ENCODE data around the gene NDUFS3. TPM values are rescaled to one million over a fixed set of nuclear protein-coding genes. Genes with fewer than 3 reads are reported as not detected.
A peak's percentile ranks its signal among the peaks of the same experiment; 100 is the strongest.

NDUFS3 gene
- total RNA-seq, 1 experiment from 2014 or later: 108 TPM

DNA sequence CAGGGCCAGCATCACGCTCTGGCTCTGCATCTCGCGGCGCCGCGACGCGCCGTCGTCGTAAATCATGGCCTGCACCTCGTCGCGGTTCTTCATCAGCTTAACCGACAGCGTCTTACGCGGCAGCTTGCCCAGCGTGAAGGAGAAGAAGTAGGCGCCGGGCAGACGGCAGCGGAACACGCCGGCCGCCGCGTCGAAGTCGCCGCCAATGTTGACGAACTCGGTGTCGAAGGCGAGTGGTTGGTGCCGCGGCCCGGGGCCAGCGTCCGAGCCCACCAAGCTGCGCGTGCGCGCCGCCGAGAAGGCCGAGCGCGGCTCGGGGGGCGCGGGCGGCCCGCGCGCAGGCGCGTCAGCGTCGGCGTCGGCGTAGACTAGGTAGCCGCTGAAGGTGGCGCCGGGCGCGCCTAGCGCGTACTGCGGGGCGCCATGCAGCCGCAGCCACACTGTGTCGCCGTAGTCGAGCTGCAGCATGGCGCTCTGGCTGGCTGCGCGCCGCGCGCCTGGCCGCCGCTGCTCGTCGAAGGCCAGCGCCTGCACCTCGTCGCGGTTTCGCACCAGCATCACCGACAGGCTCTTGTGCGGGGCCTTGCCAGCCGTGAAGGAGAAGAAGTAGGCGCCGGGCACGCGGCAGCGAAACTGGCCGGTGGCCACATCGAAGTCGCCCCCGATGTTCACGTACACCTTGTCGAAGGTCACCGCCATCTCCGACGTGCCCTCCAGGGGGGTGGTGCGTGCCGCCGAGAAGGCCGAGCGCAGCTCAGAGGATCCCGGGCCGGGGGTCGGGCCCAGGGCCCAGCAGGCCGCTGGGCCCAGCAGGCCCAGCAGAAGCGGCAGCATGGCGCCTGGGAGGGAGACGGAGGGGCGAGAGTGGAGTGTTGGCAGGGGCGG is 11.3 kb downstream of the NDUFS3 start:
- no peak for DNase-seq (ENCODE audit: low read depth)

DNA sequence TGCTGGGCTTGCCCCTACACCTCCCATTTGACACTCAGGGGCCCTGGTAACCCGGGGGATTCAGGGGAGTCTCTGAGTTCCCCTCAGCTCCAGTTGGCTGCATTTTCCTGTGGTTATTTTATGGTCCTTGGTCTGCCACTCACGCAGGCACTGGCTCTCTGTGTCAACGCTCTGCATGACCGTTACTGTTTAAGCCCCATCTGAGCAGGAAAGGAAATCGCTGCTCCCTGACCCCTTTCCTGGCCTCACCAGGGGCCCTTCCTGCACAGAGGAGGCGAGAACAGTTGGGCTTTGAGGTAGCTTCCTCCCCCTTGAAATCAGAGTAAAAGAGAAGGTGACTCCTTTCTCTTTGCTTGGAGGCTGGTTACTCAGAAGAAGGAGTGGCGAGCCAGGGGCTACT is 12.9 kb downstream of the NDUFS3 start:
- no peak for DNase-seq (ENCODE audit: low read depth)

DNA sequence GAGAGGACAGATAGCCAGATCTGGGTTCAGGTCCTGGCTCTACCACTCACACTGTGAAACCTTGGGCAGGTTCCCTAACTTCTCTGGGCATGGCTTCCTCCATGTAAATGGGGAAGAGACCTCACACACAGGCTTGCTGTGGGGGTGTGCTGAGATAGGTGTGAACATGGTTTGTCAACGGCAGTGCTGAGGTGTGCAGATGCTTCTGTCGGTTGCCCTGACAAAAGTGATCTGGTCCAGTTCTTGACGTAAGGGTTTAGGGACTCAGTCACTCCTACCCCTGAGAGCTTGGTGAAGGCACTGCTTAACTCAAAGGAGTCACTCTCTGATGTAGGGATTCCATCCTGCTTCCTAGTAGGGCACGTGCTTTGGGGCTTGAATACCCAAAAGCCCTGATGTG is 13.4 kb downstream of the NDUFS3 start:
- DNase-seq (ENCODE audit: low read depth): no peak

DNA sequence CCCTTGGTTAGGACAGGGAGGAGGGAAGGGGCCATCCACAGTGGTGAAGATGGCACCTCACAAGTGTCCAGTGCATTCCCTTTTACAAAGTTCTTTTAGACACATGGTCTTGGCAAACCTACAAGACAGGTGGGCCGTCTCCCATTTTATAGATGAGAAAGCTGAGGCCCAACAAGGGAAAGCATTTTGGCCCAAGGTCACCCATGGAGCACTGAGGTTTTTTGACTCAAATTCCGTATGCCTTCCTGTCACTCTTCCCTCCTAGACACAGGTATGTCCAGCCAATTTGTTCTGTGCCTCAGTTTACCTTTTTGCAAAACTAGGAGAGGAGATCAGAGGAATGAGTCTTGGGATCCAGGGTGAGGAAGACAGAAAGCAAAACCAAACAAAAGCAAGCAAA is 14.1 kb downstream of the NDUFS3 start:
- no peak for DNase-seq (ENCODE audit: low read depth)

DNA sequence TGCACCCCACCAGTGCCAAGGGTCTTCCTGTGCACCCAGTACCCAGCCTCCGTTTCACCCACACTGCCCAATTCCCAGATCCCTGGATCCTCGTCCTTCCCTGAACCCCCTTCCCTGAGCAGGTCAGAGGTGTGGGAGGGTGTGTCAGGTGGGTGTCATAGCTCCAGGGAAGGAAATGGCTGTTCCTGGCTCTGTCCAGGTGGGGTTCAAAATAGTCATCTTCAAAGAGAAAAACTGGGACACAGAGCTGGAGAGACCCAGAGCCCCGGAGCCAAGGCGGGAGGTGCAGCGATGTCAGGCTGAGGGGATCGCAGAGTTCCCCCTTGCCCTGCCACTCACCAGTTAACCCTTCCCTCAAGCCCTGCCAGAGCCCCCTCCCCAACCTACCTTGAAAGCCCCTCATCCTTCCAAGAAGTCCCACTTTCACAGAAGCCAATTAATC is 14.6 kb downstream of the NDUFS3 start:
- no peak for DNase-seq (ENCODE audit: low read depth)

DNA sequence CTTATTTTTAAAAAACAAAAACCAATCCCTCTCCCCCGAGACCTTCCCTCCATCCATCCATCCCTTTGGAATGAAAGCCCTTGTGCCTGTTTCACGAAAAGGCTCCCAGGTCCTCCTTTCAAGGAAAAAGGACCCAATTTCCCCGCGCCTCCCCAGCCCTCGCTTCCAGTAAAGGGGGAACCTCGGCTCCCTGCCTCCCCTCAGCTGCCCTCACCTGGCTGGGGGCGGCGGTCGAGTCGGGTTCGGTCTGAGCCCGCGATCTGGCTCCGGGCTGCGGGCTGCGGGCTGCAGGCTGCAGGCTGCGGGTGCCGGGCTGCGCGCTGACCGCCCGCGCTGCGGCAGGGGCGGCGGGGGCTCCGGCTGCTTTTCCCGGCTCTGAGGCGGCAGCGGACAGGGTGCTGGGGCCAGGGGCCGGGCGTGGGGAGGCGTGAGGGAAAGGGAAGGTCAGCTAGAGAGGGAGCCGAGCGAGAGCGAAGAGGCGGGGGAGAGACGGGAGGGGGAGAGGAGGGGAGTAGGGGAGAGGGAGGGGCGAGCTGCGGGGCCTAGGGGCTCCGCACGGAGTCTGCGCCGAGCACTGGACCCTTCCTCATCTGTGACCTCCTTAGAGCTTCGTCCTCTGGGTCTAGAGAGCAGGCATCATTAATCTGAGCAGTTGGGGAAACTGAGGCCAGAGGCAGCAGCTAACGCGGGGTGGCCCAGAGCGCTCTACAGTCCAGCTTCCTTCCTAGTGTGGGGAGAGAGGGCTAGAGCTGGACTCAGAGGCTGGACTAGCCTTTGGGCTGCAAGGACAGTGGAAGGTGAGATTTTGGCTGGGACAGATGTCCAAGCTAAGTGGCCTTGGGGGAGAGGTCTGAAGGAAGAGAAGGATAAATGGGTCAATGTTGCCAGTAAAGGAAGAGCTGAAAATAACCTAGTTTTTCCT is 15.3 kb downstream of the NDUFS3 start, which contains the start of gene C1QTNF4:
Gene C1QTNF4 (minus strand): TSS at position 478 of the 922 bp plus-strand sequence. CDS start 3,601 bp downstream, outside the sequence.
- no peak for DNase-seq (ENCODE audit: low read depth)

DNA sequence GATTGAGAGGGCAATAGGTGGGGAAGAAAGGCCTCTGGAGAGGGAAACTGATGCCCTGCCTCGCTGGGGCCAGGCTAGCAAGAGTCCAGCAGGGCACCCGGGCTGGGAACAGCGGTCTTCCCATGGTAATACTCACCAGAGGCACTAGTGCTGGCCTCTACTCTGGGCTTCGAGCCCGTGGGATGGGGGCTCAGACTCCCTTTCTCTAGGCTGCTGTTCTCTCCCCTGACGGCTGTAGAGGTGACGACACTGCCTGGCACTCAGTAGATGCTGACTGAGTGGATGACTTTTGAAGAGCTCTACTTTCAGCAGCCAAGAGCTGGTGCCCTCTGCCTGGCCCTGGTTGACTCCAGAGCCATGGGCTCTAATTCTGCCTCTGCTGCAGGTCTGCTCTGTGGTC is 16.2 kb downstream of the NDUFS3 start:
- no peak for DNase-seq (ENCODE audit: low read depth)

DNA sequence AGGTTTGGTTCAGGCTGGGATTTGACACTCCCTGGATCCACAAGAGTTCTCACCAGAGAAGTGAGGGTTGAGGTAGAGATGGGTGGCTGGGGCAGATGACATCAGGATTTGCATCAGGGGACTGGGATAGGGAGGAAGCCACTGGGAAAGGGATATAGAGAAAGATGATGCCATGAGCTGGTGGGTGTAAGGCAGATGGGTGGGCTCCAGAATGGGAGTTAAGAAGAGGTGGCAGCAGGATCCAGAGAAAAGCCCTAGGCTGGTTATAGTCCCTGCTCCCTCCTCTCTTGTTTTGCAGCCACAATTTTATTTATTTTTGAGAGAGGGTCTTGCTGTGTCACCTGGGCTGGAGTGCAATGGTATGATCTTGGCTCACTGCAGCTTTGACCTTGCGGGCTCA is 17.1 kb downstream of the NDUFS3 start:
- DNase-seq (ENCODE audit: low read depth): no peak

DNA sequence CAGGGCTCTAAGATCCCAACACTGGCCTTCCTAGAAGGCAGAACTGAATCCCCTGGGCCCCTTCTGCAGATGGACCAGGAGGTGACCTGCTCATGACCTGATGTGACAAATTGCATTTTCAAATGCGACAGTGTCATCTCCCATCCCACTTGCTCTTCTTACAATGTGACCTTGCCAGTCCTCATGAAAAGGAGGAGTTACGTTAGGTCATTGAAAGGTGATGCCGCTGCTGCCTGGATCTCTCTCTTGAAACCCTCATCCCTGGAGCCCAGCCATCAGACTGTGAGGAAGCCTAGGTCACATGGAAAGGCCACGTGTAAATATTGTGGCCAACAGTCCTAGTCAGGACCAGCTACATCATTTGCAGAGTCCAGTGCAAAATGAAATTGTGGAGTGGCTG is 21.0 kb downstream of the NDUFS3 start:
- no peak for DNase-seq (ENCODE audit: low read depth)

DNA sequence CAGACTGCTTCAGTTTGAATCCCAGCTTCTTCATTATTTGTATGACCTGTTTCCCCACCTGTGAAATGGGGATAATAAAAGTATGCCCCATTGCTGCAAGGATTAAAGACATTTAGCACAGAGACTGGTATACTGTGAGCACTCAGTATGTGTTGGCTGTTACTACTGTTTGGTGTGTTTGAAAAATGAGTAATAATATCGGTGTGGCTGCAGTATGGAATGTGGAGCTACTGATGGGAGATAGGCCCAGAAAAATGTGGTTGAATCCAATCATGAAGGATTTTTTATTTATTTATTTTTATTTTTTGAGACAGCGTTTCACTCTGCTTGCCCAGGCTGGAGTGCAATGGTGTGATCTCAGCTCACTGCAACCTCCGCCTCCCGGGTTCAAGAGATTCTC is 24.4 kb downstream of the NDUFS3 start:
- DNase-seq (ENCODE audit: low read depth): no peak

DNA sequence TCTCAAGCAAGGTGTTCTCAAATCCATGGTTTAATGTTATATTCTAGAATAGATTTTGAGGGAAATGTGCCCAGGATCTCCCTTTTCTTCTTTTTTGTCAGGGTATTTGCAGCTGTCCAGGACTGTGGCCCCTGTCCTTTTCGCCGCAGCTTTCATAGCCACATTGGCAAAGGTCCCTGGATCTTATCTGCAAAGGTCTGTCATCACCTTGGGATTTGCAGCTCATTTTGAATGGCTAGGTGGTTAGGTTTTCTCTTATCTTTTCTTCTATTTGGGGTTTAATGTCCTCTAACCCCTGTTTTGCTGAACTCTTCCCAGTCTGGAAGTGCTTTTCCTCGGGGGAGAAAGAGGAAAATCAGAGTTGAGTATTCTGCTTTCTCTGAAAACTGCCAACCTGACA is 27.0 kb downstream of the NDUFS3 start:
- no peak for DNase-seq (ENCODE audit: low read depth)

DNA sequence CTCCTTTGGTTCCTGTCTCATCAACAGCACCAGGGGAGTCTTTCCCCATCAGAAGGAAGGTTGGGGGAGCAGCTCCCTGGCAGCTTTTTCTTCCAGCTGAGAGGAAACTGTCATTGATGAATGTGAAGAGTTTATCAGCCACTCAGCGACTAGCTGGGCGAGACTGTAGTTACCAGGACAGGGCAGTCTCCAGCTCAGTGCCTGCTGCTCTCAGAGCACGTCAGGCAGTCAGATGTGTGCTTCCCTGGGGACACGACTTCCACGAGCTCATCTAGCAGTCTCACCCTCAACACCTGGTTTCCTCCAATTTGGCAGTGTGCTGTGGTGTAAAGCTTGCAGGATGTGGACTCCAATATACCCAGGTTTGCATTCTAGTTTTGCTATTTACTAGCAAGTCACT is 27.9 kb downstream of the NDUFS3 start:
- no peak for DNase-seq (ENCODE audit: low read depth)

DNA sequence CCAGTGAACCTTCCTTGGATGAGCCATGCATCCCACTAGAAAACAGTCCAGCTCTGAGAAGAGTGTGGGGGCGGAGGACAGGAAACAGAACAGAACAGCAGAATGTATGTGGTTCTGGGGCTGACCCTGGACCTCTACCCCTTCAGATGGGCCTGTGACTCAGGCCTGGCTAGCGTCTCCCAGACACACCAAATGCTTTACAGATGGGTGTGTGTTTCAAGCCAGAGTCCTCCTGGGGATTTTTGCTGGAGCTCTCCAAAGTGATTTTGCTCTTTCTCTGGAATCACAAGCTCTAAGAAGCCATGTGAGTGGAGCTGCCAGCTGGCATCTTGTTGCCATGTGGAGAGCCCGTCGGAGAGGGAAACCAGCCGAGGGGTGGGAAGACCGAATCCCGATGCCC is 28.5 kb downstream of the NDUFS3 start:
- peak; percentile 55 for DNase-seq (ENCODE audit: low read depth)

DNA sequence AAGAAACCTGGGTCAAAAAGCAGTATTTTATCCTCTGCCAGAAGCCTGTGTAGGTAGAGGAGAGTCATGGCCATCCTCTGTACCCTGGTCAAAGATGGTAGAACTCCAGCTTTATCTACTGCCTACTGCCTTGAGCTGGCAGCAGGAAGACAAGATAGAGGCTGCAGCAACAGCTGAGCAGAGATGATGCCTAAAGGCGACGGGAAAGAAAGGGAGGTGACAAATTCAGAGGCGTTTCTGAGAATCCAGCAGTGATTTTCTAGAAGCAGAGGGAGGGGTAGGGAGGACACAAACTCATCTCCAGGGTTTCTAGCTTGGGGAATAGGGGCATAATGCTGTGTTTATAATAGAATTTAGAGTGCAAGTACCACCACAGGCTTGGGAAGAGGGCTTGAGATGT is 30.8 kb downstream of the NDUFS3 start:
- DNase-seq (ENCODE audit: low read depth): no peak

DNA sequence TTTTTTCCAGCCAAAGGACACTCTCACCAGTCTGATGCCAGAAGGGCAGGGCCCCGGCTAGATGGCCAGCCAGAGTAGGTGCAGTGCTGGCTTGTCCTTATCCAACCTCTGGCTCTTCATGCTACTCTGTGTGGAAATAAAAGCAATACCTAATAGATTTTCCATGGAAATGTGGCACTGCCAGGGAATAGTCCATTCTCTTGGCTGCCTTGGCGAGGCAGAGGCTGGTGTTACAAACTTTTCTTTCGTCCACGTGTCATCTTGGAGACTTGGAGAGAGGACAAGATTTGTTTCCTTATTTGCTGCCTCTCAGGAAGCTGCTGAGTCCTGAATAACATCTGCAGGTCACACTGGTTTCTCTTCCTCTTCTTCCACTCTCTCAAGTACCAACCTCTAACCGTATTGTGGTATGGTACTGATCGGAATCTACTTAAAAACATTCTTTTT is 32.5 kb downstream of the NDUFS3 start:
- DNase-seq (ENCODE audit: low read depth): no peak

DNA sequence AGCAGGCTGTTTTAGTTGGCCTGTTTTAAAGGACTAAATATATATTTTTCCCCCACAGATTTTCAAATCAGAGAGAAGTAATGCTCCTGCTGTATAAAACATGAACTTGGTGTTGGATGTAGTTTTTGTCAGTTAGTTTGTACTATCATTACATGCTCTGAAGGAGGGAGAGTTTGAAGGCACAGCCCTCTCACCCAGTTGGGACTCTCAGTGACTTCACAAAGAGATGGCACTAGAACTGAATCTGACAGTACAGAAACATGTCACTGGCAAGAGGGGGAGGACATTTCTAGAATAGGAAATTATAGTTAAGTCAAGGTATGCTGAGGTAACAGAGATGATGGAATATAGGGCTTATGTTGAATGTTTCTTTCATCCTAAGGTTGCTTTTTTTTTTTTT is 36.4 kb downstream of the NDUFS3 start:
- no peak for DNase-seq (ENCODE audit: low read depth)

DNA sequence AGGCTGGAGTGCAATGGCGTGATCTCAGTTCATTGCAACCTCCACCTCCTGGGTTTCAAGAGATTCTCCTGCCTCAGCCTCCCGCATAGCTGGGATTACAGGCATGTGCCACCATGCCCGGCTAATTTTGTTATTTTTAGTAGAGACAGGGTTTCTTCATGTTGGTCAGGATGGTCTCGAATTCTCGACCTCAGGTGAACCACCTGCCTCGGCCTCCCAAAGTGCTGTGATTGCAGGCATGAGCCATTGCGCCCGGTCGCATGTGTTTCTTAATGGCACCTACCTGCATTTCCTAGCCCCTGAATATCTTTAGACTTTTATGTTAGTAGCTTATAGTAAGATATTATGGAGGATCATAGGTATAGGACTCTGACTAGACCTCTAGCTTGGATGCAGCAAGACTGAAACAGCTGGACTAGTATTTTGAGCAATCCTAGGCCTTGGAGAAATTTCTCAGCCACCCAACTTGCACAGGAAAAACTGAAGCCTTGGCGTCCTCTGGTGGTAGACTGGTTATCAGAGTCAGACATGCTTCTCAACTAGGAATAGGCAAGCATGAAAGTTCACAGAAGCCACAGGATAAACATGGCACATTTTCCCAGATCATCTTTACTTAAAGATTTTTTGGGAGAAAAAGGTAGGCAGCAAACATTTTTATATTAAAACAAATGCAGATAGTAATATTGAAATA is 38.0 kb downstream of the NDUFS3 start:
- peak; percentile 68 for DNase-seq (ENCODE audit: low read depth)

DNA sequence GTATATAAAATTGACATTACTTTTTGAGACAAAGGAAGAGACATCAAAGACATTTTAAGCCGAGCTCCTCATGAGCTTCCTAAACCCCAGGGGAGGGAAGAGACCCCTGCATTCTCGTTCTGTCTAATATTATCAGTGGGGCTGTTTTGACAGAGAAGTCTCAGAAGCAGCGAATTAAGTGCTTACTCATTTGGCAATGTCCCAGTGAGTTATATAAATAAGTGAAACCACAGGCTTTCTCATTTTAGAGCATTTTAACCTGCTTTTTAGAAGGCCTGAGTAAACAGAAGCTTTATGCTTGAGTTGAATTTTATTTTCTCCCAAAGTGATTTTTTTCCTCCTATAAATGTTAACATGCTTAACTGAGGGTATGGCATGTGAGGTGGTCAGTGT is 38.5 kb downstream of the NDUFS3 start:
- peak; percentile 82 for DNase-seq (ENCODE audit: low read depth)

DNA sequence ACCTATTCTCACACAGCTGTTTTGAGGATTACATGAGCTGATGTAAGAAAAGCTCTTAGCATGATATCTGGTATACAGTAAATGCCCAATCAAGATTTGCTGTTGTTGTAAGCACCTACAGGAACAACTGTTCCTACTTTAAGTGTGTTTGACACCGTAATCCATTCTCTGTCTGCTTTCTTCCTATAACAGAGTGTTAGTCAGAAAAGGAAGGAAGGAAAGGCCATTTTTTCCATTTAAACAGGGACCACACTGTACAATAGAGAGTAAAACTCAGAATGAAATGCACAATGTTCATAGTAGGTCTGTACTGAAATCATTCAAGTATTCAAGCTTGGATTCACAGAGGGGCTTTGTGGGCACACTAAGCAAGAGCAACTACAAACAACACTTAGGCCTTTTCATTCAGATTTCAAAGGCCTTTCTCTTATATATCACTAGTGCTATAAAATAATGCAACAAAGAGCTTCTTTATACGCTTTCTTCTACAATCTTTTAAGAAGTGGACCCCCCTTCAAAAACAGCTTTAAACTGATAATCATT is 42.0 kb downstream of the NDUFS3 start:
- DNase-seq (ENCODE audit: low read depth): no peak

DNA sequence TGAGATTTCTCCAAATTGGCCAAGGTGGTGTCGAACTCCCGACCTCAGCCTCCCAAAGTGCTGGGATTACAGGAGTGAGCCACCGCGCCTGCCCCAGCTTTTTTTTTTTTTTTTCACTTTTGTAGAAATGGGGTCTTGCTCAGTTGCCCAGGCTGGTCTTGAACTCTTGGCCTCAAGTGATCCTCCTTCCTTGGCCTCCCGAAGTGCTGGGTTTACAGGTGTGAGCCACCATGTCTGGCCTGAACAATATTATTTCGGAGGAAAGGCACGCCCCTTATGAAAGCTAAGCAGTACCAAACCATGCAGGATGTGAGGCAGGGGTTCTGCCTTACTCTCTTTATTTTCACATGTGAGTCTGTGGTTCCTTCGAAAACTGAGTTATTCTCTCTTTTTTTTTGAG is 47.4 kb downstream of the NDUFS3 start:
- no peak for DNase-seq (ENCODE audit: low read depth)

DNA sequence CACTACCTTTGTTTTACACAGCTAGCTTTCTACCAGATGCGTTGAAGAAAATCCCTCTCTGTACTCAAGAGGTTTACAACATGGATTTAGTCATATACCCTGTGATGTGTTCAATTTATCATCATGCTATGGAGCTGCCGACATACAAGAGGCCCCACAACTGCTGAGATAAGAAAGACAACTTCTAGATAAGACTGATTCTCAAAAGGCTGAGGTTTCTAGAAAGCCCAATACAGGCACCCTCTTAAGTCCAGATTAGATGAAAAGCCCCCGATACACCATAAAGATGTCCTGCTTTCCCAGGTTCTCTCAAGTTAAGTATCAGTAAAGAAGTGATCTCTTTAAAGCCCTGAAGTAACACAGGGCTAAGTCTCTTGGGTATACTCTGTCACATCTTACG is 49.2 kb downstream of the NDUFS3 start:
- no peak for DNase-seq (ENCODE audit: low read depth)

DNA sequence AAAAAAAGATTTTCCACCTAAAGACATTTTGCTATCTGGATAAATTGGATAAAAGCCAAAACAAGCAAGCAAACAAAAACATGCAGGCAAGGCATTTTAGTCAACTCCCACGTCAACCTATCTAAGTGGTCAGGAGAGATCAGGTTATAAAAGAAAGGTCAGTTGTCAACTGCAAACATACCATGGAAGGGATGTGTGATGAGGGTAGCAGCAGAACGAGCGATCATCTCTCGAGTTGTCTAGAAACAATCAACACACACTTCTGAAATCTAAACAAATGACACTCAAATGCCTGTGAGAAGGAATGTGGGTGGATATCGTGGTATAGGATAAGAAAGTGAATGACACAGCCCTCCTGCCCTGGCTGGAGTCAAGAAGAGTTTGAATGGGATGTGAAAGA is 52.6 kb downstream of the NDUFS3 start:
- DNase-seq (ENCODE audit: low read depth): peak; percentile 42

All from M059J (cell line).